MM.1S (cell line): ENCODE results near the gene IGFBP1.

Experiments used
- EZH2 ChIP-seq: fragments of 300-600 bp; sonication (generic); optimal IDR thresholded peaks from 2 replicates; pipeline ENCODE3; 2017; ENCODE audit warnings: low read depth, mild to moderate bottlenecking, antibody characterized with exemption, low read length, mixed read lengths
- TF ChIP-seq, protein P1 (sequence below): fragments of 300-600 bp; sonication (generic); IDR thresholded peaks from 2 replicates; pipeline ENCODE4 v1.5.1; 2016; ENCODE audit warnings: antibody characterized with exemption, low read length, mixed read lengths

DNA sequence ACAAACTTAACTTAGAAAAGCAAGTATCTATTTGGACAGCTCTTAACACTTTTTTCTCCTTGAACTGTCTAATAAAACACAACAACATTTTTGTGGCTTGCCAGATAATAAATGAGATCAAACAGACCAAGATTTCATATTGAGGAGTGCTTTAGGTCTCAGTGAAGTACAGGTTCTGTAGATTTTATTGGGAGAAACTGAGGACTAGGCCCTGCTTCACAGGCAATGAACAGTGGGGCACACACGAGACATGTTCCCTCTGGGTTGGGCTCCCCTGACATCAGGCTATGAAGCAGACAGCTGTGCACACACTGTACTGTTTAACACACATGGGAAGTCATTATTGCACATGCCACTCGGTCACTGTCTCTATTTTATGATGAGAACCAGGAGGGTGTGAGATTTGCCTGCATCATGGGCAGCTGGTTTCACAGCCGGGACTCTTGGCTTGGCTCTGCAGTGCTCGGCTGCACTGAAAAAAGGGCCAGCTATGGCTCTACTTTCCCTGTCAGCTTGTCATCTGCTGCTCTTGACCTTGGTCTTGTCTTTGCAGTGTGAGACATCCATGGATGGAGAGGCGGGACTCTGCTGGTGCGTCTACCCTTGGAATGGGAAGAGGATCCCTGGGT, 4.2 kb downstream of the IGFBP1 start:
- TF ChIP-seq, protein P1, sequence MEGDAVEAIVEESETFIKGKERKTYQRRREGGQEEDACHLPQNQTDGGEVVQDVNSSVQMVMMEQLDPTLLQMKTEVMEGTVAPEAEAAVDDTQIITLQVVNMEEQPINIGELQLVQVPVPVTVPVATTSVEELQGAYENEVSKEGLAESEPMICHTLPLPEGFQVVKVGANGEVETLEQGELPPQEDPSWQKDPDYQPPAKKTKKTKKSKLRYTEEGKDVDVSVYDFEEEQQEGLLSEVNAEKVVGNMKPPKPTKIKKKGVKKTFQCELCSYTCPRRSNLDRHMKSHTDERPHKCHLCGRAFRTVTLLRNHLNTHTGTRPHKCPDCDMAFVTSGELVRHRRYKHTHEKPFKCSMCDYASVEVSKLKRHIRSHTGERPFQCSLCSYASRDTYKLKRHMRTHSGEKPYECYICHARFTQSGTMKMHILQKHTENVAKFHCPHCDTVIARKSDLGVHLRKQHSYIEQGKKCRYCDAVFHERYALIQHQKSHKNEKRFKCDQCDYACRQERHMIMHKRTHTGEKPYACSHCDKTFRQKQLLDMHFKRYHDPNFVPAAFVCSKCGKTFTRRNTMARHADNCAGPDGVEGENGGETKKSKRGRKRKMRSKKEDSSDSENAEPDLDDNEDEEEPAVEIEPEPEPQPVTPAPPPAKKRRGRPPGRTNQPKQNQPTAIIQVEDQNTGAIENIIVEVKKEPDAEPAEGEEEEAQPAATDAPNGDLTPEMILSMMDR = no peak
- TF ChIP-seq EZH2 = no peak
